Loucy (cell line): Measurements from ENCODE around the gene TOB2.

Experiments
- CTCF ChIP-seq: fragments of 200-600 bp; sonication (generic); conservative IDR thresholded peaks from 2 replicates; pipeline ENCODE4 v1.5.1; 2014; ENCODE audit warnings: mild to moderate bottlenecking, antibody characterized with exemption, low read length
- EZH2phosphoT487 ChIP-seq: fragments of 200-600 bp; IDR thresholded peaks from 2 replicates; pipeline ENCODE4 v1.6.1; 2018; ENCODE audit warnings: antibody characterized with exemption, mild to moderate bottlenecking, moderate library complexity, borderline replicate concordance

- no peak for TF ChIP-seq CTCF
- TF ChIP-seq EZH2phosphoT487, result no peak
Observed at GRCh38 chr22:41436322-41437113, 10.1 kb downstream of the TOB2 start.
